ENCODE data around the gene DACT3.

Gene DACT3

GRCh38 chr19:46640656-46641055 lies 20.3 kb downstream of the DACT3 start:
- DNase-seq (ENCODE audit: low read depth, low spot score): no peak
- peaks cover 2% of the 10 kb centered on the region for H3K4me1 ChIP-seq (ENCODE audit: insufficient read depth, insufficient read length)
- H3K4me3 ChIP-seq (ENCODE audit: insufficient read length, low read depth): no peak overlapping the region
- H3K9ac ChIP-seq (ENCODE audit: insufficient read length, low read depth): no peak overlapping the region
- no peak for TF ChIP-seq SUZ12 (IDR thresholded peaks at IDR 0.05; ENCODE audit: extremely low read depth, insufficient read depth, insufficient read length)
- TF ChIP-seq ZNF274 (IDR thresholded peaks at IDR 0.05; ENCODE audit: low read depth, low read length): no peak
- TF ChIP-seq YY1 (IDR thresholded peaks at IDR 0.05; ENCODE audit: insufficient read depth, insufficient read length): no peak
- H3K36me3 ChIP-seq (ENCODE audit: insufficient read depth, insufficient read length, low read length): no peaks in the 10 kb centered on the region
- no peaks in the 10 kb centered on the region for H3K9me3 ChIP-seq (ENCODE audit: insufficient read depth, low read length)
- peaks cover 38% of the 10 kb centered on the region for H3K27me3 ChIP-seq (ENCODE audit: insufficient read depth, insufficient read length)

- no peaks in the 10 kb centered on the region for H3K36me3 ChIP-seq (ENCODE audit: insufficient read depth, insufficient read length, low read length)
- no peak for TF ChIP-seq SUZ12 (IDR thresholded peaks at IDR 0.05; ENCODE audit: extremely low read depth, insufficient read depth, insufficient read length)
- TF ChIP-seq YY1 (IDR thresholded peaks at IDR 0.05; ENCODE audit: insufficient read depth, insufficient read length): no peak
- TF ChIP-seq ZNF274 (IDR thresholded peaks at IDR 0.05; ENCODE audit: low read depth, low read length): no peak
- H3K9ac ChIP-seq (ENCODE audit: insufficient read length, low read depth): peak overlapping the region; percentile 34
- peaks cover 4% of the 10 kb centered on the region for H3K4me1 ChIP-seq (ENCODE audit: insufficient read depth, insufficient read length)
- DNase-seq (ENCODE audit: low read depth, low spot score): no peak
- H3K27me3 ChIP-seq (ENCODE audit: insufficient read depth, insufficient read length): peaks cover 46% of the 10 kb centered on the region
- H3K9me3 ChIP-seq (ENCODE audit: insufficient read depth, low read length): no peaks in the 10 kb centered on the region
- peak overlapping the region; percentile 38 for H3K4me3 ChIP-seq (ENCODE audit: insufficient read length, low read depth)
Measured at GRCh38 chr19:46639358-46640182, 21.4 kb downstream of the DACT3 start.

- no peak overlapping the region for H3K4me3 ChIP-seq (ENCODE audit: insufficient read length, low read depth)
- peaks cover 64% of the 10 kb centered on the region for H3K27me3 ChIP-seq (ENCODE audit: insufficient read depth, insufficient read length)
Measured at GRCh38 chr19:46637224-46637623, 23.8 kb downstream of the DACT3 start.

GRCh38 chr19:46635920-46636761 lies 24.8 kb downstream of the DACT3 start, which contains the start of gene GNG8:
Gene GNG8 (minus strand): TSS chr19:46636202. CDS start chr19:46634682, 1,520 bp downstream.
- H3K9ac ChIP-seq (ENCODE audit: insufficient read length, low read depth): peak within 1 kb of the TSS; percentile 32
- H3K4me1 ChIP-seq (ENCODE audit: insufficient read depth, insufficient read length): peaks cover 8% of the 10 kb centered on the region
- no peaks in the 10 kb centered on the region for H3K9me3 ChIP-seq (ENCODE audit: insufficient read depth, low read length)
- no peaks in the 10 kb centered on the region for H3K36me3 ChIP-seq (ENCODE audit: insufficient read depth, insufficient read length, low read length)
- DNase-seq (ENCODE audit: low read depth, low spot score): no peak
- H3K4me3 ChIP-seq (ENCODE audit: insufficient read length, low read depth): no peak within 1 kb of the TSS
- H3K27me3 ChIP-seq (ENCODE audit: insufficient read depth, insufficient read length): peaks cover 66% of the 10 kb centered on the region
- TF ChIP-seq SUZ12 (IDR thresholded peaks at IDR 0.05; ENCODE audit: extremely low read depth, insufficient read depth, insufficient read length) (no peak), ZNF274 (IDR thresholded peaks at IDR 0.05; ENCODE audit: low read depth, low read length) (no peak), YY1 (IDR thresholded peaks at IDR 0.05; ENCODE audit: insufficient read depth, insufficient read length) (no peak)

More at GRCh38 chr19:46637224-46637623, 23.8 kb downstream of the DACT3 start:
- TF ChIP-seq YY1 (IDR thresholded peaks at IDR 0.05; ENCODE audit: insufficient read depth, insufficient read length) (no peak), ZNF274 (IDR thresholded peaks at IDR 0.05; ENCODE audit: low read depth, low read length) (no peak), SUZ12 (IDR thresholded peaks at IDR 0.05; ENCODE audit: extremely low read depth, insufficient read depth, insufficient read length) (no peak)
- H3K4me1 ChIP-seq (ENCODE audit: insufficient read depth, insufficient read length): peaks cover 8% of the 10 kb centered on the region
- H3K9ac ChIP-seq (ENCODE audit: insufficient read length, low read depth): no peak overlapping the region
- H3K9me3 ChIP-seq (ENCODE audit: insufficient read depth, low read length): no peaks in the 10 kb centered on the region
- no peaks in the 10 kb centered on the region for H3K36me3 ChIP-seq (ENCODE audit: insufficient read depth, insufficient read length, low read length)
- no peak for DNase-seq (ENCODE audit: low read depth, low spot score)

- H3K4me3 ChIP-seq (ENCODE audit: insufficient read length, low read depth): peak overlapping the region; percentile 28
- H3K36me3 ChIP-seq (ENCODE audit: insufficient read depth, insufficient read length, low read length): no peaks in the 10 kb centered on the region
- peaks cover 12% of the 10 kb centered on the region for H3K4me1 ChIP-seq (ENCODE audit: insufficient read depth, insufficient read length)
- no peaks in the 10 kb centered on the region for H3K9me3 ChIP-seq (ENCODE audit: insufficient read depth, low read length)
- no peak for TF ChIP-seq SUZ12 (IDR thresholded peaks at IDR 0.05; ENCODE audit: extremely low read depth, insufficient read depth, insufficient read length)
- TF ChIP-seq YY1 (IDR thresholded peaks at IDR 0.05; ENCODE audit: insufficient read depth, insufficient read length): no peak
- no peak for TF ChIP-seq ZNF274 (IDR thresholded peaks at IDR 0.05; ENCODE audit: low read depth, low read length)
- H3K27me3 ChIP-seq (ENCODE audit: insufficient read depth, insufficient read length): peaks cover 56% of the 10 kb centered on the region
- DNase-seq (ENCODE audit: low read depth, low spot score): no peak
- H3K9ac ChIP-seq (ENCODE audit: insufficient read length, low read depth): no peak overlapping the region
Measured at GRCh38 chr19:46634656-46635218, 26.2 kb downstream of the DACT3 start.

GRCh38 chr19:46634045-46634655 lies 26.8 kb downstream of the DACT3 start:
- Histone ChIP-seq H3K36me3 (ENCODE audit: insufficient read depth, insufficient read length, low read length) (no peaks in the 10 kb centered on the region), H3K9ac (ENCODE audit: insufficient read length, low read depth) (no peak overlapping the region), H3K9me3 (ENCODE audit: insufficient read depth, low read length) (no peaks in the 10 kb centered on the region), H3K4me3 (ENCODE audit: insufficient read length, low read depth) (peak overlapping the region; percentile 28), H3K27me3 (ENCODE audit: insufficient read depth, insufficient read length) (peaks cover 56% of the 10 kb centered on the region), H3K4me1 (ENCODE audit: insufficient read depth, insufficient read length) (peaks cover 12% of the 10 kb centered on the region)
- no peak for TF ChIP-seq ZNF274 (IDR thresholded peaks at IDR 0.05; ENCODE audit: low read depth, low read length)
- no peak for TF ChIP-seq YY1 (IDR thresholded peaks at IDR 0.05; ENCODE audit: insufficient read depth, insufficient read length)
- TF ChIP-seq SUZ12 (IDR thresholded peaks at IDR 0.05; ENCODE audit: extremely low read depth, insufficient read depth, insufficient read length): no peak
- DNase-seq (ENCODE audit: low read depth, low spot score): peak; percentile 75
